ENCODE data around the gene TCAP.

DNA sequence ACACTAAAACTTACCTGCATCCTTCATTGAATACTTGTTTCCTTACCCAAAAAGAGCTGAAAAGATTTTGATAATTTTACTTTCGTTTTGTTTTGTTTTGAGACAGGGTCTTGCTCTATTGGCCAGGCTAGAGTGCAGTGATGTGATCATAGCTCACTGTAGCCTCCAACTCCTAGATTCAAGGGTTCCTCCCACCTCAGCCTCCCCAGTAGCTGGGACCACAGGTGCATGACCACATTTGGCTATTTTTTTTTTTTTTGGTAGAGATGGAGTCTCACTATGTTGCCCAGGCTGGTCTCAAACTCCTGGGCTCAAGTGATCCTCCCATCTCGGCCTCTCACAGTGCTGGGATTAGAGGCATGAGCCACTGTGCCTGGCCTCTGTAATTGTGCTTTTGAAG is 10.0 kb upstream of the TCAP start:
- TF ChIP-seq, protein P1, sequence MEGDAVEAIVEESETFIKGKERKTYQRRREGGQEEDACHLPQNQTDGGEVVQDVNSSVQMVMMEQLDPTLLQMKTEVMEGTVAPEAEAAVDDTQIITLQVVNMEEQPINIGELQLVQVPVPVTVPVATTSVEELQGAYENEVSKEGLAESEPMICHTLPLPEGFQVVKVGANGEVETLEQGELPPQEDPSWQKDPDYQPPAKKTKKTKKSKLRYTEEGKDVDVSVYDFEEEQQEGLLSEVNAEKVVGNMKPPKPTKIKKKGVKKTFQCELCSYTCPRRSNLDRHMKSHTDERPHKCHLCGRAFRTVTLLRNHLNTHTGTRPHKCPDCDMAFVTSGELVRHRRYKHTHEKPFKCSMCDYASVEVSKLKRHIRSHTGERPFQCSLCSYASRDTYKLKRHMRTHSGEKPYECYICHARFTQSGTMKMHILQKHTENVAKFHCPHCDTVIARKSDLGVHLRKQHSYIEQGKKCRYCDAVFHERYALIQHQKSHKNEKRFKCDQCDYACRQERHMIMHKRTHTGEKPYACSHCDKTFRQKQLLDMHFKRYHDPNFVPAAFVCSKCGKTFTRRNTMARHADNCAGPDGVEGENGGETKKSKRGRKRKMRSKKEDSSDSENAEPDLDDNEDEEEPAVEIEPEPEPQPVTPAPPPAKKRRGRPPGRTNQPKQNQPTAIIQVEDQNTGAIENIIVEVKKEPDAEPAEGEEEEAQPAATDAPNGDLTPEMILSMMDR (conservative IDR thresholded peaks at IDR 0.05 in 1 of 2, IDR thresholded peaks at IDR 0.05 in 1 of 2; ENCODE audit: low read depth in 1 of 2, low read length in 2 of 2): no peak
- no peak for TF ChIP-seq EZH2 (IDR thresholded peaks at IDR 0.05; ENCODE audit: low read length, missing control alignments)

Data from fibroblast of lung (primary cell).